Gastrocnemius medialis (tissue), 4 donors: Measurements from ENCODE around the gene C19orf44. TPM values are rescaled to one million over a fixed set of nuclear protein-coding genes. Genes with fewer than 3 reads are reported as not detected.
A peak's percentile ranks its signal among the peaks of the same experiment; 100 is the strongest.

Experiments used
- ATAC-seq, 2 donors: fragments of 150-250 bp; one replicate each; pipeline ENCODE4 v1.9.1; 2016
- DNase-seq, 2 donors: peaks; one replicate each; pipeline ENCODE4 v3.0.0-alpha.2; 2019
- H3K27ac ChIP-seq, 4 donors: fragments of 200-600 bp; sonication (generic); 1 replicate in 1 of 4; 2 replicates in 3 of 4; pipeline ENCODE4 v1.5.1; 2016 to 2018; ENCODE audit warnings: mild to moderate bottlenecking in 2 of 4, moderate library complexity in 1 of 4
- H3K27me3 ChIP-seq, 3 donors: fragments of 200-600 bp; sonication (generic) in 2 of 3; 1 replicate in 1 of 3; 2 replicates in 2 of 3; pipeline versions ENCODE4 v1.5.1 to v1.6.0; 2016 to 2019; ENCODE audit warnings: mild to moderate bottlenecking in 1 of 3, moderate library complexity in 1 of 3
- H3K36me3 ChIP-seq, 2 donors: fragments of 200-600 bp; sonication (generic) in 1 of 2; one replicate each; pipeline ENCODE4 v1.5.1; 2017 to 2018
- H3K4me1 ChIP-seq, 2 donors: fragments of 200-600 bp; sonication (generic) in 1 of 2; one replicate each; pipeline ENCODE4 v1.5.1; 2016 to 2017; ENCODE audit warnings: mild to moderate bottlenecking in 2 of 2
- H3K4me3 ChIP-seq, 4 donors: fragments of 200-600 bp; sonication (generic) in 3 of 4; 1 replicate in 1 of 4; 2 replicates in 3 of 4; pipeline ENCODE4 v1.5.1; 2016 to 2019; ENCODE audit warnings: mild to moderate bottlenecking in 2 of 4
- H3K9me3 ChIP-seq, 3 donors: fragments of 200-600 bp; sonication (generic) in 2 of 3; 1 replicate in 1 of 3; 2 replicates in 2 of 3; pipeline ENCODE4 v1.5.1; 2016 to 2019
- POLR2A ChIP-seq, 2 donors: fragments of 450-650 bp; IDR thresholded peaks; one replicate each; pipeline ENCODE4 v1.6.1; 2017; ENCODE audit warnings: antibody characterized with exemption in 2 of 2, mild to moderate bottlenecking in 2 of 2, moderate library complexity in 2 of 2
- in situ Hi-C, 4 donors: fragments of 200-750 bp; cut with MboI; loops; one replicate each; pipeline versions ENCODE4 v1.15.0 to v1.8.0; 2017; ENCODE audit warnings: low sequenced_read_pairs in 4 of 4
- intact Hi-C: fragments of 100-400 bp; cut with DNase I; formaldehyde crosslinking; loops from one replicate; pipeline ENCODE4 v1.15.1; 2023; ENCODE audit warnings: low total_unique reads
- total RNA-seq, 4 donors: library from RNA; depleted of rRNA; stranded (reverse); fragments of >200 nt; gene quantifications; one replicate each; pipeline versions ENCODE4 v1.1.0 to v1.2.3, GENCODE V29; 2016
- TF ChIP-seq, protein P1 (sequence below), 5 experiments: fragments of 450-650 bp in 3 of 5; fragments of 200-600 bp in 2 of 5; sonication (generic) in 2 of 5; IDR thresholded peaks in 4 of 5; conservative IDR thresholded peaks in 1 of 5; 1 replicate in 4 of 5; 2 replicates in 1 of 5; pipeline ENCODE4 v1.5.1; 2016 to 2019; ENCODE audit warnings: antibody characterized with exemption in 5 of 5, mild to moderate bottlenecking in 3 of 5, moderate library complexity in 3 of 5

Gene C19orf44
- total RNA-seq, 4 donors from 2014 or later, result 4.1 to 7.1 (median 5.0) TPM

DNA sequence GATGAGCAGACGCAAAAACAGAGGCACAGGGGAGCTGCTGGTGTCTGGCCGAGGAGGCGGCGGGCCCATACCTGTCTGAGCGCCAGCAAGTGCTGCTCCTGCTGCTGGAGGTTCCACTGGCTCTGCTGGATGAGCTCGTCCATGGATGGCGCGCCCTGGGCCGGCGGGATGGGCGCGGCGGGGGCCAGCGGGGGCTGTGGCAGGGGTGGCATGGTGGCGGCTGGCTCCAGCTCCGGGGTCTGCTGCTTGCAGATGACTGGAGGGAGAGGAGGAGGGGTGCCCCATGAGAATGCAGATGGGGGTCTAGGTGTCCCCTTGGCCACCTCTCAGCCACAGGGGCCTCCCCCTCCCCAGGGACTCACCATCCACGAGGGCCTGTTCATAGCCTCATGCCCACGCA, 39.2 kb downstream of the C19orf44 start:
- Histone ChIP-seq H3K9me3 (no peaks in the 10 kb centered on the region), H3K36me3 (peaks cover 0 to 69% of the 10 kb centered on the region in 2 donors), H3K4me3 (no peak overlapping the region), H3K27ac (no peak overlapping the region), H3K4me1 (peaks cover 6 to 16% of the 10 kb centered on the region in 2 donors), H3K27me3 (no peaks in the 10 kb centered on the region)
- in situ Hi-C loops (loop anchor here in 1 of 4 donors (25.0 kb wide), 1 partner anchor 298 kb away; no protein-coding TSS in a partner anchor), intact Hi-C loops (no loop called here)
- ATAC-seq (no peak), DNase-seq (no peak)
- TF ChIP-seq, protein P1, sequence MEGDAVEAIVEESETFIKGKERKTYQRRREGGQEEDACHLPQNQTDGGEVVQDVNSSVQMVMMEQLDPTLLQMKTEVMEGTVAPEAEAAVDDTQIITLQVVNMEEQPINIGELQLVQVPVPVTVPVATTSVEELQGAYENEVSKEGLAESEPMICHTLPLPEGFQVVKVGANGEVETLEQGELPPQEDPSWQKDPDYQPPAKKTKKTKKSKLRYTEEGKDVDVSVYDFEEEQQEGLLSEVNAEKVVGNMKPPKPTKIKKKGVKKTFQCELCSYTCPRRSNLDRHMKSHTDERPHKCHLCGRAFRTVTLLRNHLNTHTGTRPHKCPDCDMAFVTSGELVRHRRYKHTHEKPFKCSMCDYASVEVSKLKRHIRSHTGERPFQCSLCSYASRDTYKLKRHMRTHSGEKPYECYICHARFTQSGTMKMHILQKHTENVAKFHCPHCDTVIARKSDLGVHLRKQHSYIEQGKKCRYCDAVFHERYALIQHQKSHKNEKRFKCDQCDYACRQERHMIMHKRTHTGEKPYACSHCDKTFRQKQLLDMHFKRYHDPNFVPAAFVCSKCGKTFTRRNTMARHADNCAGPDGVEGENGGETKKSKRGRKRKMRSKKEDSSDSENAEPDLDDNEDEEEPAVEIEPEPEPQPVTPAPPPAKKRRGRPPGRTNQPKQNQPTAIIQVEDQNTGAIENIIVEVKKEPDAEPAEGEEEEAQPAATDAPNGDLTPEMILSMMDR (IDR thresholded peaks at IDR 0.05 in 4 of 5, conservative IDR thresholded peaks at IDR 0.05 in 1 of 5), result no peak
- no peak for TF ChIP-seq POLR2A (IDR thresholded peaks at IDR 0.05)

DNA sequence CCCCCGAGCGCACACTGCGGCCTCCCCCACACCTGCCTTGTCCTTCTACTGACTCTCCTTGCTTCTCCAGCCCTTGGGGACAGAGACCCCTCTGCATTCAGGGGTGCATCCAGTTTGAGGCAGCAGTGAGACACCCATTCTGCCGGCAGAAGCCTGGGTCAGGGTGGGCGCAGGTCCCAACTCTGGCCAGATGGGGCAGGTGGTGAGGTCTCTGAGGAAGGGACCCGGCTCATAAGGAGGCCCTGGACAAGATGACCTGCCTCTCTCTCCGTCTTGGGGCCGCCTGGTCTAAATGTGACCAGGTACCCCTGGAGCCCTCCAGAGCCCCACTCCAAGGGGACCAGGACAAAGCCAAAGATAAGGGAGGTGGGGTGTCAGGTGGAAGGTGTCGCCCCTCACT, 39.9 kb downstream of the C19orf44 start:
- no peak overlapping the region for H3K27ac ChIP-seq
- no peaks in the 10 kb centered on the region for H3K27me3 ChIP-seq
- ATAC-seq (no peak), DNase-seq (no peak)
- no peaks in the 10 kb centered on the region for H3K9me3 ChIP-seq
- intact Hi-C loops (no loop called here), in situ Hi-C loops (loop anchor here in 1 of 4 donors (25.0 kb wide), 1 partner anchor 299 kb away; no protein-coding TSS in a partner anchor)
- peaks cover 14 to 23% of the 10 kb centered on the region in 2 donors for H3K4me1 ChIP-seq
- peaks cover 0 to 62% of the 10 kb centered on the region in 2 donors for H3K36me3 ChIP-seq
- no peak overlapping the region for H3K4me3 ChIP-seq
- TF ChIP-seq POLR2A (IDR thresholded peaks at IDR 0.05), result no peak
- TF ChIP-seq, protein P1 (IDR thresholded peaks at IDR 0.05 in 4 of 5, conservative IDR thresholded peaks at IDR 0.05 in 1 of 5), result no peak

- in situ Hi-C loops, result loop anchor here in 1 of 4 donors (25.0 kb wide), 1 partner anchor 300 kb away; no protein-coding TSS in a partner anchor
- DNase-seq (no peak), ATAC-seq (no peak)
- H3K9me3 ChIP-seq, result no peaks in the 10 kb centered on the region
- no peak overlapping the region for H3K27ac ChIP-seq
- H3K4me3 ChIP-seq, result no peak overlapping the region
- intact Hi-C loops, result no loop called here
- peaks cover 0 to 52% of the 10 kb centered on the region in 2 donors for H3K36me3 ChIP-seq
- TF ChIP-seq POLR2A (IDR thresholded peaks at IDR 0.05), result no peak
- TF ChIP-seq, protein P1 (IDR thresholded peaks at IDR 0.05 in 4 of 5, conservative IDR thresholded peaks at IDR 0.05 in 1 of 5), result no peak
- peaks cover 19 to 31% of the 10 kb centered on the region in 2 donors for H3K4me1 ChIP-seq
- H3K27me3 ChIP-seq, result no peaks in the 10 kb centered on the region
Measured at GRCh38 chr19:16537111-16537510, 40.9 kb downstream of the C19orf44 start.

DNA sequence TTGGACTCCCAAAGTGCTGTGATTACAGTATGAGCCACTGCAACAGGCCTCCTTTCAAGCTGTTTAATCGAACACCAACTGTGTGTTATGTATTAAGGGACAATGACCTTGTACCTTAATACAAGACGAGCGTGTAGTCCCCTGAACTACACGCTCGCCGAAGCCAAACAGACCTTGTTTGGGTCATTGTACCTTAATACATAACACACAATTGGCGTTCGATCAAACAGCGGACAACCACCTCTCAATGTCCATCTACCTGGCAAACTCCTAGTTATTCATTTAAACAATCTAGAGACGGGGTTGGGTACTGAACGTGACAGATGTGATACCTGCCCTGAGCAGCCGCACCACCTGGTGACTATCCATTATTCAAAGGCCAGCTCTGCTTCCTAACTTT, 44.8 kb downstream of the C19orf44 start:
- H3K27ac ChIP-seq, result peak overlapping the region in 2 of 4 donors; percentile 91 to 92
- intact Hi-C loops, result no loop called here
- H3K4me3 ChIP-seq, result peak overlapping the region; percentile 85 to 96 (median 90)
- no peaks in the 10 kb centered on the region for H3K27me3 ChIP-seq
- TF ChIP-seq POLR2A (IDR thresholded peaks at IDR 0.05), result no peak
- TF ChIP-seq, protein P1 (IDR thresholded peaks at IDR 0.05 in 4 of 5, conservative IDR thresholded peaks at IDR 0.05 in 1 of 5), result no peak
- peaks cover 0 to 14% of the 10 kb centered on the region in 2 donors for H3K36me3 ChIP-seq
- H3K4me1 ChIP-seq, result peaks cover 31 to 49% of the 10 kb centered on the region in 2 donors
- ATAC-seq, result no peak
- in situ Hi-C loops, result loop anchor here in 1 of 4 donors (25.0 kb wide), 1 partner anchor 304 kb away; no protein-coding TSS in a partner anchor
- no peak for DNase-seq
- H3K9me3 ChIP-seq, result no peaks in the 10 kb centered on the region
